ENCODE data around the gene NEDD4L.
A peak's percentile ranks its signal among the peaks of the same experiment; 100 is the strongest.

- TF ChIP-seq POLR2AphosphoS5 (IDR thresholded peaks at IDR 0.05) (peak; percentile 37 to 39), CTCF (IDR thresholded peaks at IDR 0.05) (no peak), EP300 (IDR thresholded peaks at IDR 0.05) (no peak), POLR2A (IDR thresholded peaks at IDR 0.05; ENCODE audit: low read depth) (no peak)
Measured at GRCh38 chr18:58195278-58195765, 151.3 kb downstream of the NEDD4L start.

All from esophagus muscularis mucosa (tissue), 4 donors.